Fibroblast of lung (primary cell): Measurements from ENCODE around the gene HCFC1R1. TPM values are rescaled to one million over a fixed set of nuclear protein-coding genes. Genes with fewer than 3 reads are reported as not detected.

Experiments used
- DNase-seq, 2 donors: peaks; one replicate each; pipeline versions ENCODE4 v3.0.0 to v3.0.0-alpha.2; 2010; ENCODE audit warnings: low read depth in 2 of 2
- H2AFZ ChIP-seq: 2 replicates; pipeline ENCODE4 v1.5.1; 2012; ENCODE audit warnings: low read length, control low read depth, inconsistent platforms
- H3K27ac ChIP-seq: 2 replicates; pipeline ENCODE4 v1.5.1; 2011; ENCODE audit warnings: low read length, control low read depth; ENCODE audit not compliant: insufficient read depth
- H3K27me3 ChIP-seq: 2 replicates; pipeline ENCODE4 v1.5.1; 2011; ENCODE audit warnings: mild to moderate bottlenecking, low read length; ENCODE audit not compliant: control insufficient read depth, insufficient read depth
- H3K36me3 ChIP-seq: 2 replicates; pipeline ENCODE4 v1.5.1; 2011; ENCODE audit warnings: low read length; ENCODE audit not compliant: control insufficient read depth, insufficient read depth
- H3K4me1 ChIP-seq: 2 replicates; pipeline ENCODE4 v1.5.1; 2011; ENCODE audit warnings: low read length; ENCODE audit not compliant: control insufficient read depth, insufficient read depth; ENCODE audit errors: extremely low read depth
- H3K4me2 ChIP-seq: 2 replicates; pipeline ENCODE4 v1.5.1; 2011; ENCODE audit warnings: low read length, control low read depth; ENCODE audit not compliant: insufficient read depth; ENCODE audit errors: extremely low read depth
- H3K4me3 ChIP-seq, 4 experiments: fragments of 200-600 bp in 1 of 4; sonication (generic) in 1 of 4; replicated peaks in 1 of 4; 2 replicates each; pipeline ENCODE4 v1.5.1; 2011 to 2016; ENCODE audit warnings: low read length in 4 of 4, low read depth in 3 of 4, mild to moderate bottlenecking in 3 of 4, control low read depth in 2 of 4, inconsistent platforms in 1 of 4, mixed read lengths in 1 of 4; ENCODE audit not compliant: insufficient read depth in 1 of 4; ENCODE audit errors: control extremely low read depth in 1 of 4
- H3K79me2 ChIP-seq: 2 replicates; pipeline ENCODE4 v1.5.1; 2012; ENCODE audit warnings: mild to moderate bottlenecking, low read length, inconsistent platforms; ENCODE audit not compliant: control insufficient read depth, insufficient read depth
- H3K9ac ChIP-seq: 2 replicates; pipeline ENCODE4 v1.5.1; 2011; ENCODE audit warnings: mild to moderate bottlenecking, low read length, control low read depth; ENCODE audit not compliant: insufficient read depth
- H3K9me3 ChIP-seq: 2 replicates; pipeline ENCODE4 v1.5.1; 2012; ENCODE audit warnings: low read depth, low read length; ENCODE audit not compliant: control insufficient read depth, insufficient read depth
- H4K20me1 ChIP-seq: 2 replicates; pipeline ENCODE4 v1.5.1; 2011; ENCODE audit warnings: low read length; ENCODE audit not compliant: control insufficient read depth, insufficient read depth; ENCODE audit errors: extremely low read depth
- CTCF ChIP-seq, 2 donors: IDR thresholded peaks in 1 of 2; conservative IDR thresholded peaks in 1 of 2; 1 replicate in 1 of 2; 2 replicates in 1 of 2; pipeline ENCODE4 v1.5.1; 2011 to 2012; ENCODE audit warnings: low read length in 2 of 2, control low read depth in 1 of 2, inconsistent platforms in 1 of 2, low read depth in 1 of 2, mild to moderate bottlenecking in 1 of 2
- EZH2 ChIP-seq: IDR thresholded peaks from 2 replicates; pipeline ENCODE4 v1.5.1; 2012; ENCODE audit warnings: low read length, control low read depth, mild to moderate bottlenecking; ENCODE audit errors: missing control alignments
- polyA plus RNA-seq, 2 donors: library from polyadenylated mRNA; depleted of rRNA in 1 of 2; stranded (reverse) in 1 of 2; unstranded in 1 of 2; fragments of >200 nt; gene quantifications; 2 replicates each; pipeline ENCODE4 v1.2.1, GENCODE V29; 2011 to 2012; ENCODE audit warnings: missing spikeins in 1 of 2
- total RNA-seq: library from RNA; depleted of rRNA; stranded (reverse); fragments of >200 nt; gene quantifications from 2 replicates; pipeline ENCODE4 v1.2.1, GENCODE V29; 2014

HCFC1R1 gene
- total and polyA plus RNA-seq, 2 donors (not counting 1 experiment from before 2014, with no cell fraction given): 58.0 to 75.5 TPM

DNA sequence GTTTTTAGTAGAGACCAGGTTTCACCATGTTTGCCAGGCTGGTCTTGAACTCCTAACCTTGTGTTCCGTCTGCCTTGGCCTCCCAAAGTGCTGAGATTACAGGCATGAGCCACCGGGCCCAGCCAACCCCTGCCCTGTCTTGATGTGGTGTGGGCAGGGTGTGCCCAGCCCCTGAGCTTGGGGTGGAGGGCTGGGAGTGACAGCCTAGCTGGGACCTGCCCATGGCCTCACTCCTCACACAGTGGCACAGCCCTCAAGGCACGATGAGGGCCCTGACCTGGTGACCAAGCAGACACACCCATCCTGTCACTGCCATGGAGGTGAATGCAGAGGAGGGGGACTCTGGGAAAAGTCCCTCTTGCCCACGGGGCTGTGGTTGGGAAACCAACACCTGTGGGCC is 44.7 kb upstream of the HCFC1R1 start:
- no peak overlapping the region for H3K4me3 ChIP-seq
- H3K36me3 ChIP-seq: no peaks in the 10 kb centered on the region
- no peaks in the 10 kb centered on the region for H3K79me2 ChIP-seq
- no peak overlapping the region for H3K9ac ChIP-seq
- H3K27ac ChIP-seq: no peak overlapping the region
- H2AFZ ChIP-seq: no peak overlapping the region
- TF ChIP-seq EZH2: no peak
- TF ChIP-seq CTCF (conservative IDR thresholded peaks at IDR 0.05 in 1 of 2, IDR thresholded peaks at IDR 0.05 in 1 of 2; ENCODE audit: low read depth in 1 of 2, low read length in 2 of 2): no peak
- H3K27me3 ChIP-seq: no peaks in the 10 kb centered on the region
- H3K9me3 ChIP-seq: no peaks in the 10 kb centered on the region
- H4K20me1 ChIP-seq: no peaks in the 10 kb centered on the region
- H3K4me1 ChIP-seq: peaks cover 3% of the 10 kb centered on the region
- no peak for DNase-seq
- no peak overlapping the region for H3K4me2 ChIP-seq

DNA sequence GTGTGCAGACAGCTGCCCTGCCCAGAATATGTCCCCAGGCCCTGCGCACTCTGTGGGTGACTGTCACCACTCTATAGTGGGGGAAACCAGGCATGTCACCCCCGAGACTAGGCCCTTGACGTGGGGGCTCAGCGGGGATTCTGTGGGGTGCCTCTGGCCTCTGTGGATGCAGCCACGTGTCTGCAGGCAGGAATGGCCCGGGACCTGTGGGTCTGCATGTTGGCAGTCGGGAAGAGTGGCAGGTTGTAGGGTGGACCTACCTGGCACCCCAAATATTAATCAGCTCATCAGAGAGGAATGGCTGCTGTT is 42.7 kb upstream of the HCFC1R1 start:
- Histone ChIP-seq H3K27me3 (no peaks in the 10 kb centered on the region), H3K4me2 (no peak overlapping the region), H3K27ac (no peak overlapping the region), H3K9me3 (no peaks in the 10 kb centered on the region), H4K20me1 (no peaks in the 10 kb centered on the region), H2AFZ (no peak overlapping the region), H3K4me1 (peaks cover 3% of the 10 kb centered on the region), H3K9ac (no peak overlapping the region), H3K36me3 (no peaks in the 10 kb centered on the region), H3K79me2 (no peaks in the 10 kb centered on the region), H3K4me3 (peak overlapping the region in 1 of 4 experiments; percentile 53)
- TF ChIP-seq CTCF (conservative IDR thresholded peaks at IDR 0.05 in 1 of 2, IDR thresholded peaks at IDR 0.05 in 1 of 2; ENCODE audit: low read depth in 1 of 2, low read length in 2 of 2) (no peak), EZH2 (no peak)
- no peak for DNase-seq

GRCh38 chr16:3065742-3066439 is 42.1 kb upstream of the HCFC1R1 start:
- H3K79me2 ChIP-seq: no peaks in the 10 kb centered on the region
- H3K27ac ChIP-seq: no peak overlapping the region
- H3K4me2 ChIP-seq: no peak overlapping the region
- H4K20me1 ChIP-seq: no peaks in the 10 kb centered on the region
- no peak overlapping the region for H3K9ac ChIP-seq
- TF ChIP-seq EZH2 (no peak), CTCF (conservative IDR thresholded peaks at IDR 0.05 in 1 of 2, IDR thresholded peaks at IDR 0.05 in 1 of 2; ENCODE audit: low read depth in 1 of 2, low read length in 2 of 2) (no peak)
- peak overlapping the region in 1 of 4 experiments; percentile 53 for H3K4me3 ChIP-seq
- peaks cover 3% of the 10 kb centered on the region for H3K4me1 ChIP-seq
- no peaks in the 10 kb centered on the region for H3K27me3 ChIP-seq
- no peak for DNase-seq
- no peaks in the 10 kb centered on the region for H3K9me3 ChIP-seq
- H2AFZ ChIP-seq: no peak overlapping the region
- no peaks in the 10 kb centered on the region for H3K36me3 ChIP-seq
